GM23338 (cell line): ENCODE measurements around the gene TNFSF12. TPM values are rescaled to one million over a fixed set of nuclear protein-coding genes. Genes with fewer than 3 reads are reported as not detected.
A peak's percentile ranks its signal among the peaks of the same experiment; 100 is the strongest.

Source experiments
- ATAC-seq: fragments of 200-7000 bp; cut with Tn5 transposase; 3 replicates; pipeline ENCODE4 v1.9.1; 2020
- DNase-seq: peaks from one replicate; pipeline ENCODE4 v3.0.0-alpha.2; 2015; ENCODE audit warnings: low spot score
- H2AFZ ChIP-seq: fragments of 200-600 bp; sonication (generic); 2 replicates; pipeline ENCODE4 v1.8.0; 2016; ENCODE audit warnings: antibody characterized with exemption, mild to moderate bottlenecking, moderate library complexity
- H3F3A ChIP-seq: fragments of 200-600 bp; sonication (generic); replicated peaks from 2 replicates; pipeline ENCODE4 v1.8.0; 2017; ENCODE audit warnings: antibody characterized with exemption, mixed run types, low read depth
- H3K27ac ChIP-seq: fragments of 200-600 bp; sonication (generic); 2 replicates; pipeline ENCODE4 v1.6.1; 2016; ENCODE audit warnings: low read depth
- H3K27me3 ChIP-seq: fragments of 200-600 bp; sonication (generic); 2 replicates; pipeline ENCODE4 v1.8.0; 2016; ENCODE audit warnings: mild to moderate bottlenecking, mixed run types, moderate library complexity; ENCODE audit not compliant: insufficient read depth
- H3K36me3 ChIP-seq: fragments of 200-600 bp; sonication (generic); 2 replicates; pipeline ENCODE4 v1.8.0; 2016; ENCODE audit warnings: mild to moderate bottlenecking; ENCODE audit not compliant: insufficient read depth
- H3K4me1 ChIP-seq: fragments of 200-600 bp; sonication (generic); 2 replicates; pipeline ENCODE4 v1.8.0; 2016; ENCODE audit warnings: mild to moderate bottlenecking, moderate library complexity; ENCODE audit not compliant: insufficient read depth
- H3K4me2 ChIP-seq: fragments of 200-600 bp; sonication (generic); 2 replicates; pipeline ENCODE4 v1.7.1; 2017; ENCODE audit warnings: mixed run types
- H3K4me3 ChIP-seq: fragments of 200-600 bp; sonication (generic); 2 replicates; pipeline ENCODE4 v1.6.1; 2016; ENCODE audit warnings: mixed run types
- H3K79me2 ChIP-seq: fragments of 200-600 bp; sonication (generic); replicated peaks from 2 replicates; pipeline ENCODE4 v1.8.0; 2017; ENCODE audit warnings: mild to moderate bottlenecking; ENCODE audit not compliant: insufficient read depth
- H3K9me2 ChIP-seq: fragments of 200-600 bp; sonication (generic); 2 replicates; pipeline ENCODE4 v1.8.0; 2017; ENCODE audit not compliant: insufficient read depth
- H4K20me1 ChIP-seq: fragments of 200-600 bp; sonication (generic); replicated peaks from 2 replicates; pipeline ENCODE4 v1.8.0; 2017; ENCODE audit warnings: mild to moderate bottlenecking; ENCODE audit not compliant: insufficient read depth
- H3K27ac Mint-ChIP-seq: 2 replicates; pipeline ENCODE4 v1.8.0; 2020; ENCODE audit warnings: inconsistent platforms, mild to moderate bottlenecking, moderate library complexity, mixed read lengths
- H3K27me3 Mint-ChIP-seq: 3 replicates; pipeline ENCODE4 v1.8.0; 2022; ENCODE audit warnings: low read depth, mild to moderate bottlenecking, moderate library complexity, mixed read lengths, inconsistent platforms; ENCODE audit not compliant: insufficient read depth, poor library complexity
- H3K36me3 Mint-ChIP-seq: 3 replicates; pipeline ENCODE4 v1.8.0; 2021; ENCODE audit warnings: low read depth, mild to moderate bottlenecking, inconsistent platforms, moderate library complexity, mixed read lengths
- H3K4me1 Mint-ChIP-seq: 3 replicates; pipeline ENCODE4 v1.8.0; 2020; ENCODE audit warnings: mild to moderate bottlenecking, inconsistent platforms, mixed read lengths
- H3K4me3 Mint-ChIP-seq: 3 replicates; pipeline ENCODE4 v1.8.0; 2021; ENCODE audit warnings: moderate library complexity, mild to moderate bottlenecking, inconsistent platforms, mixed read lengths
- H3K9me3 Mint-ChIP-seq: 3 replicates; pipeline ENCODE4 v1.8.0; 2020; ENCODE audit warnings: moderate library complexity, mild to moderate bottlenecking, inconsistent platforms, mixed read lengths
- CREB1 ChIP-seq: fragments of 250-450 bp; sonication (Bioruptor Pico); IDR thresholded peaks from 2 replicates; pipeline ENCODE4 v1.5.0; 2020; ENCODE audit warnings: low read depth, mild to moderate bottlenecking, moderate library complexity
- EZH2phosphoT487 ChIP-seq: fragments of 200-600 bp; sonication (generic); IDR thresholded peaks from one replicate; pipeline ENCODE4 v1.8.1; 2018; ENCODE audit warnings: antibody characterized with exemption; ENCODE audit not compliant: unreplicated experiment
- JUNB ChIP-seq: IDR thresholded peaks from one replicate; pipeline ENCODE4 v1.6.1; 2016; ENCODE audit warnings: antibody characterized with exemption; ENCODE audit not compliant: unreplicated experiment
- NANOG ChIP-seq: IDR thresholded peaks from 2 replicates; pipeline ENCODE4 v1.6.1; 2016; ENCODE audit warnings: antibody characterized with exemption, borderline replicate concordance
- POLR2AphosphoS5 ChIP-seq: IDR thresholded peaks from 2 replicates; pipeline ENCODE4 v1.6.1; 2016; ENCODE audit warnings: antibody characterized with exemption, low read depth
- STAT1 ChIP-seq: IDR thresholded peaks from one replicate; pipeline ENCODE4 v1.6.1; 2016; ENCODE audit warnings: antibody characterized with exemption; ENCODE audit not compliant: unreplicated experiment
- ZNF114 ChIP-seq: fragments of 250-450 bp; sonication (Bioruptor Pico); IDR thresholded peaks from 2 replicates; pipeline ENCODE4 v1.5.0; 2020; ENCODE audit warnings: mild to moderate bottlenecking, moderate library complexity
- ZNF331 ChIP-seq: fragments of 250-450 bp; sonication (Bioruptor Pico); IDR thresholded peaks from 2 replicates; pipeline ENCODE4 v1.5.0; 2020; ENCODE audit warnings: low read depth, mild to moderate bottlenecking, moderate library complexity
- ZNF462 ChIP-seq: fragments of 250-450 bp; sonication (Bioruptor Pico); IDR thresholded peaks from 2 replicates; pipeline ENCODE4 v1.5.0; 2020; ENCODE audit warnings: mild to moderate bottlenecking, moderate library complexity
- polyA plus RNA-seq: library from polyadenylated mRNA; unstranded; fragments of >200 nt; fragmentation: Nextera tagmentation; extraction: Ambion mirVana; gene quantifications from 2 replicates; pipeline ENCODE4 v1.2.1, GENCODE V29; 2016
- total RNA-seq: library from RNA; depleted of rRNA; stranded (reverse); fragments of >200 nt; shearing (Covaris generic); gene quantifications from 2 replicates; pipeline ENCODE4 v1.2.3, GENCODE V29; 2014
- TF ChIP-seq, protein P1 (sequence below), 2 experiments: fragments of 200-600 bp in 1 of 2; sonication (generic) in 1 of 2; conservative IDR thresholded peaks; 2 replicates each; pipeline versions ENCODE4 v1.5.1 to v1.6.1; 2016 to 2017; ENCODE audit warnings: antibody characterized with exemption in 2 of 2, low read depth in 2 of 2, mild to moderate bottlenecking in 2 of 2, moderate library complexity in 1 of 2
- TF ChIP-seq, protein P2 (sequence below): IDR thresholded peaks from 2 replicates; pipeline ENCODE4 v1.6.1; 2016; ENCODE audit warnings: antibody characterized with exemption

The TNFSF12 gene
- total and polyA plus RNA-seq, 2 experiments from 2014 or later = 3.5 to 6.0 TPM

- TF ChIP-seq, protein P1, sequence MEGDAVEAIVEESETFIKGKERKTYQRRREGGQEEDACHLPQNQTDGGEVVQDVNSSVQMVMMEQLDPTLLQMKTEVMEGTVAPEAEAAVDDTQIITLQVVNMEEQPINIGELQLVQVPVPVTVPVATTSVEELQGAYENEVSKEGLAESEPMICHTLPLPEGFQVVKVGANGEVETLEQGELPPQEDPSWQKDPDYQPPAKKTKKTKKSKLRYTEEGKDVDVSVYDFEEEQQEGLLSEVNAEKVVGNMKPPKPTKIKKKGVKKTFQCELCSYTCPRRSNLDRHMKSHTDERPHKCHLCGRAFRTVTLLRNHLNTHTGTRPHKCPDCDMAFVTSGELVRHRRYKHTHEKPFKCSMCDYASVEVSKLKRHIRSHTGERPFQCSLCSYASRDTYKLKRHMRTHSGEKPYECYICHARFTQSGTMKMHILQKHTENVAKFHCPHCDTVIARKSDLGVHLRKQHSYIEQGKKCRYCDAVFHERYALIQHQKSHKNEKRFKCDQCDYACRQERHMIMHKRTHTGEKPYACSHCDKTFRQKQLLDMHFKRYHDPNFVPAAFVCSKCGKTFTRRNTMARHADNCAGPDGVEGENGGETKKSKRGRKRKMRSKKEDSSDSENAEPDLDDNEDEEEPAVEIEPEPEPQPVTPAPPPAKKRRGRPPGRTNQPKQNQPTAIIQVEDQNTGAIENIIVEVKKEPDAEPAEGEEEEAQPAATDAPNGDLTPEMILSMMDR (conservative IDR thresholded peaks at IDR 0.05; ENCODE audit: low read depth in 2 of 2) = no peak
These were observed 38.7 kb downstream of the TNFSF12 start (continued) for GRCh38 chr17:7587420-7588151.

DNA sequence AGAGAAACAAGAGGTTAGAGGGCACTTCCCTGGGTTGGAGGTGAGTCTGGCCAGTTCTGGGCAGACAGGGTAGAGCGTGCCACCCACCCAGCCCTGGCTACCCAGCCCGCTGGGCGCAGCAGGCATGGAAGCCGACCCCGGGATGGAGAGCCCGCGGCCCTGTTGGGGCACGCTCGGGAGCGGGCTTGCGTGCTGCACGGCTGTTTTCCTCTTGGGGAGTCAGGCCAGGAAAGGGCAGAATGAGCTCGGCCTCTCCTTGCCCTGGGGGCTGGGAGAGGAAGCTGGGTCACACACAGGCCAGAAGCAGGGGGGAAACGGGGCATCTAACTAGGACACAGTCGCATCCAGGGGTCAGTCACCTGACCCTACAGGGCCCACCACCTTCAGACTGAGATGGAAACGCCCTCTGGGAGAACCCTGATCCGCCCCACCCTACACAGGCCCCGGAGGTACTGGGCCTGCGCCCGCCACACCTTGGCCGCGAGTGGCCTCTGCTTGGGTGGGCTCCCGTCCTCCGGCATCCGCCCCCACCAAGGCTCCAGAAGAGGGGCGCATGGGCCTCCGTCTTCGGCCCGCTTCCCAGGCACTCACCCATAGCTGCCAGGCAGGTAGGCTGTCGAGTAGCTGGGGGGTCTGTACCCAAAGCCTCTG, 39.8 kb downstream of the TNFSF12 start:
- H3K9me3 Mint-ChIP-seq = no peaks in the 10 kb centered on the region
- peaks cover 30% of the 10 kb centered on the region for H3F3A ChIP-seq
- H3K79me2 ChIP-seq = peaks cover 21% of the 10 kb centered on the region
- peaks cover 16% of the 10 kb centered on the region for H3K36me3 ChIP-seq
- no peaks in the 10 kb centered on the region for H4K20me1 ChIP-seq
- H2AFZ ChIP-seq = no peak overlapping the region
- no peak overlapping the region for H3K27ac Mint-ChIP-seq
- H3K27me3 ChIP-seq = no peaks in the 10 kb centered on the region
- peaks cover 23% of the 10 kb centered on the region for H3K4me1 ChIP-seq
- DNase-seq (peak; percentile 59), ATAC-seq (peak; percentile 12)
- peaks cover 54% of the 10 kb centered on the region for H3K36me3 Mint-ChIP-seq
- peaks cover 25% of the 10 kb centered on the region for H3K27me3 Mint-ChIP-seq
- peak overlapping the region; percentile 99 for H3K4me2 ChIP-seq
- no peaks in the 10 kb centered on the region; the same call in 1 of the 2 replicates for H3K9me2 ChIP-seq
- peak overlapping the region; percentile 88 for H3K4me3 ChIP-seq
- peaks cover 43% of the 10 kb centered on the region for H3K4me1 Mint-ChIP-seq
- no peak overlapping the region for H3K27ac ChIP-seq
- peak overlapping the region; percentile 69 for H3K4me3 Mint-ChIP-seq
- TF ChIP-seq, protein P2, sequence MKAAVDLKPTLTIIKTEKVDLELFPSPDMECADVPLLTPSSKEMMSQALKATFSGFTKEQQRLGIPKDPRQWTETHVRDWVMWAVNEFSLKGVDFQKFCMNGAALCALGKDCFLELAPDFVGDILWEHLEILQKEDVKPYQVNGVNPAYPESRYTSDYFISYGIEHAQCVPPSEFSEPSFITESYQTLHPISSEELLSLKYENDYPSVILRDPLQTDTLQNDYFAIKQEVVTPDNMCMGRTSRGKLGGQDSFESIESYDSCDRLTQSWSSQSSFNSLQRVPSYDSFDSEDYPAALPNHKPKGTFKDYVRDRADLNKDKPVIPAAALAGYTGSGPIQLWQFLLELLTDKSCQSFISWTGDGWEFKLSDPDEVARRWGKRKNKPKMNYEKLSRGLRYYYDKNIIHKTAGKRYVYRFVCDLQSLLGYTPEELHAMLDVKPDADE = no peak
- no peak for TF ChIP-seq ZNF331 (CRISPR knock-in tag)
- TF ChIP-seq CREB1 (CRISPR knock-in tag) = no peak
- no peak for TF ChIP-seq NANOG
- TF ChIP-seq EZH2phosphoT487 = no peak
- TF ChIP-seq JUNB = no peak
- no peak; the same call in 1 of the 2 replicates for TF ChIP-seq POLR2AphosphoS5
- TF ChIP-seq ZNF114 (CRISPR knock-in tag) = no peak
- no peak for TF ChIP-seq ZNF462 (CRISPR knock-in tag)
- no peak for TF ChIP-seq STAT1
